Activated CD8-positive, alpha-beta memory T cell treated with anti-CD3 and anti-CD28 coated beads, Interleukin-2, amount 10 ng/mL, durations not matched to agents 7 days and 5 days (primary cell): ENCODE measurements around the gene MINK1. TPM values are rescaled to one million over a fixed set of nuclear protein-coding genes. Genes with fewer than 3 reads are reported as not detected.

Experiments used
- ATAC-seq: fragments of 150-1000 bp; cut with Tn5 transposase; one replicate; pipeline ENCODE4 v1.10.0; 2021; ENCODE audit warnings: moderate library complexity
- CTCF ChIA-PET: fragments of 350-600 bp; sonication (Branson Sonifier 250); formaldehyde crosslinking; loops from one replicate; lab custom pipeline; 2021; ENCODE audit warnings: antibody characterized with exemption; lab: Charles Lee
- DNase-seq: peaks from one replicate; pipeline ENCODE4 v3.0.0-alpha.2; 2020
- H3K27ac Mint-ChIP-seq: one replicate; pipeline ENCODE4 v1.8.0; 2021; ENCODE audit warnings: mild to moderate bottlenecking, mixed read lengths
- H3K27me3 Mint-ChIP-seq: one replicate; pipeline ENCODE4 v1.8.0; 2021; ENCODE audit warnings: mixed read lengths
- H3K36me3 Mint-ChIP-seq: one replicate; pipeline ENCODE4 v1.8.0; 2021; ENCODE audit warnings: mild to moderate bottlenecking, mixed read lengths
- H3K4me1 Mint-ChIP-seq: one replicate; pipeline ENCODE4 v1.8.0; 2021; ENCODE audit warnings: mixed read lengths
- H3K4me3 Mint-ChIP-seq: one replicate; pipeline ENCODE4 v1.8.0; 2021; ENCODE audit warnings: mild to moderate bottlenecking, moderate library complexity, mixed read lengths
- H3K9me3 Mint-ChIP-seq: one replicate; pipeline ENCODE4 v1.8.0; 2022; ENCODE audit warnings: low read depth, mixed read lengths
- total RNA-seq, 2 experiments: library from RNA; stranded (reverse); gene quantifications; one replicate each; pipeline ENCODE4 v1.2.3, GENCODE V29; 2021

Gene MINK1
- total RNA-seq = 100 to 1,000 TPM in 1 of 2 experiments, 10 to 100 TPM in 1; 87.4 to 107 TPM

DNA sequence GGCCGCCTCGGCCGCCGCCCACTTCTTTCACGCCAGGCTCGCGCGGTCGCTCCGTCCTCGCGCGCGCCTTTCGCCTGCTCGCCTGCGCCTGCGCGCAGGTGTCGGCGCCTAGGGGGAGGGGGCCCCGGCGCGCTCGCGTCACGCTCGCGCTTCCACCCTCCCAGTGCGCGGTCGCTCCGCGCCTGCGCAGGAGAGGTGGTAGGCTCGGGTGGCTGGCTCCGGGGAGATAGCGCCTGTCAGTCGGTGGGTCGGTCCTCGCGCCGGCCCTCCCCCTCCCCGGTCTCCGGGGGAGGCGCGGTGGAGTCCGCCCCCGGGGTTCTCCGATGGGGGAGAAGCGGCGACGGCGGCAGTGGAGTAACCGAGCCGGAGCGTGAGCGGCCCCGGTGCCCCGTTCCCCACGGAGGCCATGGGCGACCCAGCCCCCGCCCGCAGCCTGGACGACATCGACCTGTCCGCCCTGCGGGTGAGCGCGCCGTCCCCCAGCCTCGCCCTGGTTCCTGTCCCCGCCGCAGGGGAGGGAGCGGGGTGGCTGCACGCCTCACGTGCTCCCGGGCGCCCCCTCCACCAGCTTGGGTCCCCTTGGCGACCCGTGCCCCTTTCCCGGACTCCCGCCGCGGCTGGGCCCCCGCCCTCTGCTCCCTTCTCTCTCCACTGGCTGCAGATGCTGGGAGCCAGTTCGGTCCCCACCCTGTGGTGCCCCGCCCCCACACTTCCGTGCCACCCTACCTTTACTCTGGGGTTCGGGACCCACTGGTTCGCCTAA is at the start of gene MINK1:
MINK1 (plus strand) TSS at position 163 of the 763 bp plus-strand sequence; CDS start at position 407, 244 bp downstream.
- H3K4me3 Mint-ChIP-seq = peak within 1 kb of the TSS; percentile 93
- no peaks in the 10 kb centered on the region for H3K9me3 Mint-ChIP-seq
- peak within 1 kb of the TSS; percentile 79 for H3K27ac Mint-ChIP-seq
- DNase-seq (peak; percentile 94), ATAC-seq (peak; percentile 91)
- peaks cover 33% of the 10 kb centered on the region for H3K4me1 Mint-ChIP-seq
- H3K36me3 Mint-ChIP-seq = peaks cover 5% of the 10 kb centered on the region
- CTCF ChIA-PET = interaction anchor here (0.7 to 1.8 kb wide), 3 partner anchors 8 to 43 kb away, joined by 4 to 5 read pairs (median 4); partner anchors contain the start of gene PLD2
- H3K27me3 Mint-ChIP-seq = peaks cover 4% of the 10 kb centered on the region

DNA sequence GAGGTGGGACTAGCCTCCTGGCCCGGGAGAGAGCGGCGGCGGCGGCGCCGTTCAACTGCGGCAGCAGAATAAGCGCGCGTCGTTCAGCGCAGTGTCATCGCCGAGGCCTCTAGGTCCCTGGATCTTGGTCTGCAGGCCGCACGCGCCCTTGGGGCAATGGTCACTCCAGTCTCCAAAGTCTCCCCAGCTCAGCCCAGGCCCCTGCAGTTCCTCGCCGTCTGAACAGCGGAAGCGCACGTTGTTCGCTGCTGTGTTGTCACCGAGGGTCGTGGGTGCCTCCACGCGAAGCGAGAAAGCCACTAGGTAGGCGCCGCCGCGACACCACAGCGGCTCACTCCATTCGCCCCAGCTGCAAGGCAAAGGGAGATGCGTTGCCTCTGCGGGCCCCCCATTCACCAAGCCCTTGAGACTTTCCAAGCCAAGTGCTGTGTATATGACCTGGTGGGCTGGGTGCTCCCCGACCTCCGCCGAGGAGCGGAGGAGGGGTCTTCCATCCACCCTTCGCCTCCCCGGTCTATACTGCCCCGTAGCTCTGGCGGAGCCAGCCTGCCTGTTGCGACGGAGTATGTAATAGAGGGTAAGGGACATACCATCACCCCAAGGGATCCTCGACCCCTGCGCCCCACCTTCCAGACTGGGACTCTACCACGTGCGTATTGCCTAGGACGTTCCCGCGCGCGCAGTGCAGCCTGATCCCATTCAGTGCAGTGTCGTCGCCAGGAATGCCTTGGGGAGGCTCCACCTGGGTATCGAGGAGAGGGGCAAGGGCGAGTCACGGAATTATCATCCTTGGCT is 47.6 kb upstream of the MINK1 start:
- ATAC-seq = no peak
- Mint-ChIP-seq H3K9me3 (no peaks in the 10 kb centered on the region), H3K4me1 (peaks cover 26% of the 10 kb centered on the region), H3K27ac (no peak overlapping the region), H3K36me3 (peaks cover 2% of the 10 kb centered on the region), H3K4me3 (no peak overlapping the region), H3K27me3 (peaks cover 67% of the 10 kb centered on the region)
- no peak for DNase-seq
- CTCF ChIA-PET = interaction anchor here (1.0 to 2.4 kb wide), 5 partner anchors 41 to 117 kb away, joined by 3 to 6 read pairs (median 5); partner anchors contain the start of genes C17orf107, CHRNE and MED11

DNA sequence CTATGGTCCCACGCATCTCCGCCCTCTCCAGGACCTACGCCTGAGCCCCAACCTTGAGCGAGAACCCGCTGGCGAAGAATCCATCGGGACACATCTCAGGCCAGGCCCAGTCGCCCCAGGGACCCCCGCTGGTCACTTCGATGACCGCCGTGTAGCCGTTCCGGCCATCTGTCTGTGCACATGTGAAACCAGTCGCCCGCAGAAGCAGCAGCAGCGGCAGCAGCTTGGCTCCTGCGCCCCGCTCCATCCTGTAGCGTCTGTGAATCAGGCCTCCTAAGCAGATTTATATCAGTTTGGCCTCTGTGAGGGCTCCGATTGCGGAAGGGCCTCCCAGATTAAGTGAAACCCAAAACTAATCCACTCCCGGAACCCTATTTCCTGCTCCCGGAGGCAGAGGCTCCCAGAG is 47.0 kb upstream of the MINK1 start, which contains the start of gene VMO1:
VMO1 (minus strand) TSS at position 259 of the 406 bp plus-strand sequence; CDS start at position 247, 12 bp downstream.
- H3K27me3 Mint-ChIP-seq = peaks cover 64% of the 10 kb centered on the region
- no peak within 1 kb of the TSS for H3K4me3 Mint-ChIP-seq
- no peak within 1 kb of the TSS for H3K27ac Mint-ChIP-seq
- H3K9me3 Mint-ChIP-seq = no peaks in the 10 kb centered on the region
- no peak for DNase-seq
- H3K4me1 Mint-ChIP-seq = peaks cover 30% of the 10 kb centered on the region
- no peak for ATAC-seq
- H3K36me3 Mint-ChIP-seq = peaks cover 2% of the 10 kb centered on the region
- CTCF ChIA-PET = interaction anchor here (1.2 to 1.8 kb wide), 5 partner anchors 42 to 114 kb away, joined by 3 to 5 read pairs (median 3); partner anchors contain the start of gene C17orf107

DNA sequence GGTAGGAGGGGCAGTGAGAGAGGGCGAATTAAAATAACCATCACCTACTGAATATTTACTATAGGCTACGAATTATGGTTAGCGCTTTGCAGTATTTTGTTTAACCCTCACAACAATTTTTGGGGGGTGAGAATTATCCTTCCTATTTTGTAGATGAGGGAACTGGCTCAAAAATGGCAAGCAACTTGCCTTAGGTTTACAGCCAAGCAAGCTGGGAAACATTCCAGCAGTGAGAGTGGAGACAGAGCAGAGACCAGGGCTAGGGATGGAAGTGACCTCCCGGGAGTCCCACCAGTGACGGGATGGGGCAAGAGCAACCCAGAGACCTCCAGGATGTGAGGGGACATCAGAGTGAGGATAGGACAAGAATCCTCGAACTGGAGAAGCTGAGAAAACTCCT is 46.6 kb upstream of the MINK1 start:
- Mint-ChIP-seq H3K4me1 (peaks cover 32% of the 10 kb centered on the region), H3K4me3 (no peak overlapping the region), H3K27ac (no peak overlapping the region), H3K9me3 (no peaks in the 10 kb centered on the region), H3K36me3 (peaks cover 2% of the 10 kb centered on the region), H3K27me3 (peaks cover 64% of the 10 kb centered on the region)
- CTCF ChIA-PET = interaction anchor here (1.2 to 1.8 kb wide), 4 partner anchors 42 to 98 kb away, joined by 3 to 5 read pairs (median 4); no protein-coding TSS in a partner anchor
- no peak for ATAC-seq
- no peak for DNase-seq

DNA sequence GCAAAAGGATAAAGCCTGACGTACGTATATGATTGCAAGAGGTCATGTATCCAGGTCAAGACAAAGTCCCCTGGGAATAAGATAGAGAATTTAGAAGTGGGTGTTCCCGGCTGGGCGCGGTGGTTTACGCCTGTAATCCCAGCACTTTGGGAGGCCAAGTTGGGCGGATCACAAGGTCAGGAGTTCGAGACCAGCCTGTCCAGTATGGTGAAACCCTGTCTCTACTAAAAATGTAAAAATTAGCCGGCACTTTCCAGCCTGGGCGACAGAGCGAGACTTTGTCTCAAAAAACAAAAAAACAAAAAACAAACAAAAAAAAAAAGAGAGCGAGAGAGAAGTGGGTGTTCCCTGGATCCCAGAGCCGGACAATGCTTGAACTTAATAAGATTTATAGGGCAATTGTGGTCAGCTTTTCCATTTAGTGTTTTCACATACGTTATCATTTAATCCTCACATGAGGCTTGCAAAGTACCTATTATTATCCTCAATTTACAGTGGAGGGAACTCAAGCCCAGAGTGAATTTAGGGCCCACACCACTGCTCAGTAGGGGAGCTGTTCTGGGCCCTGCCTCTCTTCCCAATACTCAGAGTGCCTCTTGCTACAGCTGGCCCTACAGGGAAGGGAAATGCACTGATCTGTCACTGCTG is 44.9 kb upstream of the MINK1 start:
- Mint-ChIP-seq H3K27ac (no peak overlapping the region), H3K27me3 (peaks cover 59% of the 10 kb centered on the region), H3K4me3 (no peak overlapping the region), H3K4me1 (peaks cover 32% of the 10 kb centered on the region), H3K9me3 (no peaks in the 10 kb centered on the region), H3K36me3 (peaks cover 2% of the 10 kb centered on the region)
- no peak for DNase-seq
- CTCF ChIA-PET = interaction anchor here (0.9 to 3.9 kb wide), 9 partner anchors 9 to 111 kb away, joined by 3 to 39 read pairs (median 21); partner anchors contain the start of genes ARRB2, C17orf107, MED11 and PLD2
- no peak for ATAC-seq

DNA sequence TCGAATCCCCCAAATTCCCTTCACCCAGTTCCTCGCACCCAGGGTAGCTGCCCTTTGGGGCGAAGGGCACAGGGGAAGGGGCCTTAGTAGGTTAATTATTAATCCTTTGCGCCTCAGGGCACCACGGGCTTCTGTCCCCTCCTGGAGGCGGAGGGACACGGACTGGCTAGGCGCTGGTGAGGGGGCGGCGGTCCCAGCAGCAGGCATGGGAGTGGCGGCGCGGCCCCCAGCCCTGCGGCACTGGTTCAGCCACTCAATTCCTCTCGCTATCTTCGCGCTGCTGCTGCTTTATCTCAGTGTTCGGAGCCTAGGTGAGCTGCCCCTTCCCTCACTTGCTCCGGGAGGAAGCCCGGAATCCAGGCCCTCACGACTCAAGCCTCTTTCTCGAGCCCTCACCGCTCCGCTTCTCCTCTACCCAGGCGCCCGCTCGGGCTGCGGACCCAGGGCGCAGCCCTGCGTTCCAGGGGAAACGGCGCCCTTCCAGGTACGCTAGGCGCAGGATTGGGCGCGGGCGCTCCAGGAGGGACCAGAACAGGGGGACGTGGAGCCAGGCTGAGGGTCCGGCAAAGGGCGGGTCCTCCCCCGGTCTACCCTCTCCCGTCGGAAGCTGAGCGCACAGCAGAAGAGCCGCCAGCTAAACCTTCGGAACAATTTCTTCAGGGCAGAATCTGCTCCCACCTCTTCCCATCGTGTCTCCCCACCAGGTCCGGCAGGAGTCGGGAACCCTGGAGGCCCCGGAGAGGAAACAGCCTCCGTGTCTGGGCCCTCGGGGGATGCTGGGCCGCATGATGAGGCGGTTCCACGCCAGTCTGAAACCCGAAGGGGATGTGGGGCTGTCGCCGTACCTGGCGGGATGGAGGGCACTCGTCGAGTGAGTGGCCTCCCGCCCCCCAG is 44.1 kb upstream of the MINK1 start, which contains the start of gene GLTPD2:
GLTPD2 (plus strand) TSS at position 158 of the 894 bp plus-strand sequence; CDS start at position 206, 48 bp downstream.
- CTCF ChIA-PET = interaction anchor here (0.8 to 3.9 kb wide), 34 partner anchors 9 to 646 kb away, joined by 3 to 39 read pairs (median 6); partner anchors contain the start of genes ARRB2, C17orf107, C17orf114 and CHRNE
- DNase-seq (no peak), ATAC-seq (no peak)
- Mint-ChIP-seq H3K36me3 (peaks cover 2% of the 10 kb centered on the region), H3K4me3 (peak within 1 kb of the TSS; percentile 72), H3K27me3 (peaks cover 53% of the 10 kb centered on the region), H3K4me1 (peaks cover 32% of the 10 kb centered on the region), H3K9me3 (no peaks in the 10 kb centered on the region), H3K27ac (no peak within 1 kb of the TSS)

DNA sequence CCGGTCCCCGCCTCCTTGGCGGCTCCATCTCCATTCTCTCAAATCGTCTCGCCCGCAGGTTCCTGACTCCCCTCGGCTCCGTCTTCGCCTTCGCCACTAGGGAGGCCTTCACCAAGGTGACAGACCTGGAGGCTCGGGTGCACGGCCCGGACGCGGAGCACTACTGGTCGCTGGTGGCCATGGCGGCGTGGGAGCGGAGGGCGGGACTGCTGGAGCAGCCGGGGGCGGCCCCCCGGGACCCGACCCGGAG is 43.5 kb upstream of the MINK1 start:
- Mint-ChIP-seq H3K27me3 (peaks cover 48% of the 10 kb centered on the region), H3K4me3 (peak overlapping the region; percentile 72), H3K27ac (no peak overlapping the region), H3K9me3 (no peaks in the 10 kb centered on the region), H3K4me1 (peaks cover 31% of the 10 kb centered on the region), H3K36me3 (peaks cover 2% of the 10 kb centered on the region)
- no peak for ATAC-seq
- CTCF ChIA-PET = interaction anchor here (0.8 to 3.9 kb wide), 33 partner anchors 9 to 647 kb away, joined by 3 to 39 read pairs (median 6); partner anchors contain the start of genes ARRB2, C17orf107, C17orf114 and CHRNE
- DNase-seq = no peak

DNA sequence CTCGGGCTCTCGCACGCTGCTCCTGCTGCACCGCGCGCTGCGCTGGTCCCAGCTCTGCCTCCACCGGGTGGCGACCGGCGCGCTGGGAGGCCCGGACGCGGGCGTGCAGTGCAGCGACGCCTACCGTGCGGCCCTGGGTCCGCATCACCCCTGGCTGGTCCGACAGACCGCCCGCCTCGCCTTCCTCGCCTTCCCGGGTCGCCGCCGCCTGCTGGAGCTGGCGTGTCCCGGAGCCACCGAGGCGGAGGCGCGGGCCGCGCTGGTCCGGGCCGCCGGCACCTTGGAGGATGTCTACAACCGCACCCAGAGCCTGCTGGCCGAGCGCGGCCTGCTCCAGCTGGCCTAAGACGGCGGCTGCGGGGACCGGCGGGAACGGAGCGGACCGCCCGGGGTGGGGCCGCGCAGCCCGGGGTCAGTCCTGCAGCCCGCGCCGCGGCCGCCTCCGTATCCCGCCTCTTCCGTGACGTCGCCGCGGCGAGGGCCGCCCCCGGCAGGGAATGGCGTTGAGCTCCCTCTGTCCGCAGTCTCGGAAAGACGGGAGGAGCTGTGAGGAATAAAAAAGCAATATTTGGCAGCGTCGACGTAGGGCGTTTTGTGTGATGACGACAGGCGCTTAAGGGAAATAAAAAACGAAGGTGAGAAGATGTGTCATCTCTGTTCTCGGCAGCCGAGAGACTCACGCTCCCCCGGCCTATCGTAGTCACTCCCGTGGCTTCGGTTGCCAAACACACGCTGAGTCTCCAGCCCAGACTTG is 43.0 kb upstream of the MINK1 start:
- H3K27ac Mint-ChIP-seq = peak overlapping the region; percentile 90
- peaks cover 45% of the 10 kb centered on the region for H3K27me3 Mint-ChIP-seq
- no peaks in the 10 kb centered on the region for H3K9me3 Mint-ChIP-seq
- H3K4me1 Mint-ChIP-seq = peaks cover 30% of the 10 kb centered on the region
- CTCF ChIA-PET = interaction anchor here (0.8 to 3.9 kb wide), 37 partner anchors 10 to 647 kb away, joined by 3 to 39 read pairs (median 5); partner anchors contain the start of genes ARRB2, C17orf107, C17orf114 and CHRNE
- DNase-seq (peak; percentile 88), ATAC-seq (peak; percentile 93)
- H3K4me3 Mint-ChIP-seq = peak overlapping the region; percentile 86
- H3K36me3 Mint-ChIP-seq = peaks cover 2% of the 10 kb centered on the region

DNA sequence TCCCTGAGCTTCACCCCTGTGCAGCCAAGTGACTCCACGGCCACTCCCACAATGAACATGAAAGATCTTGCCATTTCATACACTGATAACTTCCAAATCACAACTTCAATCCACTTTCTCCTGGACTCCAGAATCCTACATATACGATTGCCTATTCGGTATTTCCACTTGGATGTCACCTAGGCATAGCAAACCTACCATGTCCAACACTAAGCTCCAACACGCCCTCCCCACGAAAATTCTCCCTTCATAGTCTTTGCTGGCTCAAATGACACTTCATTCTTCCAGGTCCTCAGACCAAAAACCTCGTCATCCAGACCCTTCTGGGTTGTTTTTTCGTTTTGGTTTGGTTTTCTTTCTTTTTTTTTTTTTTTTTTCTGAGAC is 42.4 kb upstream of the MINK1 start:
- H3K27ac Mint-ChIP-seq = peak overlapping the region; percentile 90
- H3K4me3 Mint-ChIP-seq = peak overlapping the region; percentile 86
- H3K27me3 Mint-ChIP-seq = peaks cover 40% of the 10 kb centered on the region
- H3K36me3 Mint-ChIP-seq = peaks cover 2% of the 10 kb centered on the region
- DNase-seq (no peak), ATAC-seq (no peak)
- H3K9me3 Mint-ChIP-seq = no peaks in the 10 kb centered on the region
- CTCF ChIA-PET = interaction anchor here (0.7 to 3.9 kb wide), 29 partner anchors 11 to 370 kb away, joined by 3 to 39 read pairs (median 6); partner anchors contain the start of genes ARRB2, C17orf107, C17orf114 and CHRNE
- H3K4me1 Mint-ChIP-seq = peaks cover 29% of the 10 kb centered on the region

DNA sequence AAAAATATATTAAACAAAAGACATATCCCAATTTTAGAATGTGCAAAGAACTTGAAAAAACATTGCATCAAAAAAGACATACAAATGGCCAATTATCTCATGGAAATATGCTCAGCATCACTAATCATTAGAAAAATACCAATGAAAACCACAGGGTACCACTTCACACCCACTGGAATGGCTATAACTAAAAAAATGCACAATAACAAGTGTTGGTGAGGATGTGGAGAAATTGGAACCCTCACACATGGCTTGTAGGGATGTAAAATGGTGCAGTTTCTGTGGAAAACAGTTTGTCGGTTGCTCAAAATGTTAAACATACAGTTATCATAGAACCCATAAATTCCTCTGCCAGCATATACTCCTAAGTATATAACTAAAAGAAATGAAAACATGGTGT is 38.0 kb upstream of the MINK1 start:
- no peak for ATAC-seq
- H3K4me3 Mint-ChIP-seq = peak overlapping the region; percentile 95
- DNase-seq = no peak
- H3K36me3 Mint-ChIP-seq = peaks cover 9% of the 10 kb centered on the region
- peaks cover 28% of the 10 kb centered on the region for H3K4me1 Mint-ChIP-seq
- H3K27me3 Mint-ChIP-seq = peaks cover 9% of the 10 kb centered on the region
- H3K9me3 Mint-ChIP-seq = no peaks in the 10 kb centered on the region
- CTCF ChIA-PET = no interaction called here
- H3K27ac Mint-ChIP-seq = peak overlapping the region; percentile 97

DNA sequence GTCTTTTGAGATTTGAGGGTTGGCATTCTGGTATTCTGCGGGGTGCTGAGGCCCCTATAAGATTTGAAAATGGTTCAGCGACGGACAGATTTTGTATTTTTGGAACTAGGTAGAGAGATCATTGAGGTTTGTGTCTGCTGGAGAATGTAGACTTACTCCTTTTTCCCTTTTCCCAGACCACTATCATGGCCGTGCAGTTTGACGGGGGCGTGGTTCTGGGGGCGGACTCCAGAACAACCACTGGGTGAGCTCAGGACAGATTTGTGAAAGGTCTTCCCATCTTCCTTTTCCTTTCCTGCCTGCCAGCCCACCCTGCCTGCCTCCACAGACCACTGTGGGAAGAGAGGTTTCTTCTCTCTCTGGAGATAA is 36.6 kb upstream of the MINK1 start:
- Mint-ChIP-seq H3K27ac (peak overlapping the region; percentile 97), H3K36me3 (peaks cover 9% of the 10 kb centered on the region), H3K27me3 (peaks cover 9% of the 10 kb centered on the region), H3K4me1 (peaks cover 21% of the 10 kb centered on the region), H3K4me3 (peak overlapping the region; percentile 95), H3K9me3 (no peaks in the 10 kb centered on the region)
- CTCF ChIA-PET = interaction anchor here (1.0 to 1.1 kb wide), 4 partner anchors 9 to 87 kb away, joined by 3 to 4 read pairs (median 4); partner anchors contain the start of genes ARRB2 and PLD2
- DNase-seq = peak; percentile 54
- ATAC-seq = peak; percentile 18
